Neural crest cell (in vitro differentiated cells): Measurements from ENCODE around the gene GAB2. TPM values are rescaled to one million over a fixed set of nuclear protein-coding genes. Genes with fewer than 3 reads are reported as not detected.
A peak's percentile ranks its signal among the peaks of the same experiment; 100 is the strongest.

ENCODE experiments used
- DNase-seq: peaks from one replicate; pipeline ENCODE4 v3.0.0; 2021; ENCODE audit warnings: low read depth, mixed read lengths, low spot score
- H3K27ac Mint-ChIP-seq: one replicate; pipeline ENCODE4 v1.8.0; 2021; ENCODE audit warnings: mild to moderate bottlenecking, mixed read lengths; ENCODE audit not compliant: unreplicated experiment
- H3K27me3 Mint-ChIP-seq: 2 replicates; pipeline ENCODE4 v1.8.0; 2021; ENCODE audit warnings: low read depth, mild to moderate bottlenecking, mixed read lengths
- H3K36me3 Mint-ChIP-seq: 2 replicates; pipeline ENCODE4 v1.8.0; 2021; ENCODE audit warnings: low read depth, mild to moderate bottlenecking, mixed read lengths
- H3K4me1 Mint-ChIP-seq: 2 replicates; pipeline ENCODE4 v1.8.0; 2021; ENCODE audit warnings: mixed read lengths
- H3K4me3 Mint-ChIP-seq: one replicate; pipeline ENCODE4 v1.8.0; 2021; ENCODE audit warnings: mild to moderate bottlenecking, mixed read lengths
- H3K9me3 Mint-ChIP-seq: 2 replicates; pipeline ENCODE4 v1.8.0; 2021; ENCODE audit warnings: mixed read lengths
- total RNA-seq: library from RNA; stranded (reverse); gene quantifications from 2 replicates; pipeline ENCODE4 v1.2.1, GENCODE V29; 2021
- TF ChIP-seq, protein P1 (sequence below): fragments of 200-600 bp; sonication (generic); conservative IDR thresholded peaks from 2 replicates; pipeline ENCODE4 v1.5.0; 2021; ENCODE audit warnings: antibody characterized with exemption, mild to moderate bottlenecking

Gene GAB2
- total RNA-seq, 1 donor from 2014 or later = 27.9 TPM

DNA sequence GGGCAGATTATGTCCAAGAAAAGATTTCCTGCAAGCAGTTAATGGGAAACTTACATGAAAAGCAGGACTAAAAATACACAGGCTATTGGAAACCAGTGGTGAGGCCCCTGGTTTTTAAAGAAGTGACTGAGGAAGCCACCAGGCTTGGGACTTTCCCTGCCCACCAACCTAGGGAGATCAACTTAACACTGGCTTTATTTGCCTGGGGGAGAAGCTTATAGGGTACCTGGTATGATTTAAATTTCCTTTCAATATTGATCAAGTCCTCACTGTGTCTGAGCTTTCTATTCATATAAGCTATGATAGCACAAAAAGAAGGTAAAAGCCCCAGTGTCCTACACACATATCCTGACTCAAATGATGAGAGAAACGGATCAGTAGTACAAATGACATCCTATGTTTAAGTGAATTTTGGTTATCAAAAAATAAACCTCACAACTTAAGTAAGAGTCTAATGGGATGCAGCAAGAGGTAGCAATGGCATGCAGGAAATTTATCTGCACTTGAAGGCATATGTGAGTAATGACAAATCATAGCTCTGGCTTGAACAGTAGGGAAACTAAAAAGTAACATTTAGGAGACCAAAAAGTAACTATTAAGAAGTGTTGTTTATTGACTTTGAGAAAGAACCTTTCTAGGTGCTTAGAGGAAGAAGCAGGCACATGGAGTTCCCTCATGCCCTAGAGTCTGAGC lies 85.3 kb downstream of the GAB2 start:
- Mint-ChIP-seq H3K36me3 (peaks cover 9% of the 10 kb centered on the region), H3K4me1 (peaks cover 35% of the 10 kb centered on the region), H3K4me3 (peak overlapping the region; percentile 58), H3K9me3 (peaks cover 5% of the 10 kb centered on the region), H3K27me3 (no peaks in the 10 kb centered on the region), H3K27ac (peak overlapping the region; percentile 85)
- TF ChIP-seq, protein P1, sequence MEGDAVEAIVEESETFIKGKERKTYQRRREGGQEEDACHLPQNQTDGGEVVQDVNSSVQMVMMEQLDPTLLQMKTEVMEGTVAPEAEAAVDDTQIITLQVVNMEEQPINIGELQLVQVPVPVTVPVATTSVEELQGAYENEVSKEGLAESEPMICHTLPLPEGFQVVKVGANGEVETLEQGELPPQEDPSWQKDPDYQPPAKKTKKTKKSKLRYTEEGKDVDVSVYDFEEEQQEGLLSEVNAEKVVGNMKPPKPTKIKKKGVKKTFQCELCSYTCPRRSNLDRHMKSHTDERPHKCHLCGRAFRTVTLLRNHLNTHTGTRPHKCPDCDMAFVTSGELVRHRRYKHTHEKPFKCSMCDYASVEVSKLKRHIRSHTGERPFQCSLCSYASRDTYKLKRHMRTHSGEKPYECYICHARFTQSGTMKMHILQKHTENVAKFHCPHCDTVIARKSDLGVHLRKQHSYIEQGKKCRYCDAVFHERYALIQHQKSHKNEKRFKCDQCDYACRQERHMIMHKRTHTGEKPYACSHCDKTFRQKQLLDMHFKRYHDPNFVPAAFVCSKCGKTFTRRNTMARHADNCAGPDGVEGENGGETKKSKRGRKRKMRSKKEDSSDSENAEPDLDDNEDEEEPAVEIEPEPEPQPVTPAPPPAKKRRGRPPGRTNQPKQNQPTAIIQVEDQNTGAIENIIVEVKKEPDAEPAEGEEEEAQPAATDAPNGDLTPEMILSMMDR = no peak
- no peak for DNase-seq

DNA sequence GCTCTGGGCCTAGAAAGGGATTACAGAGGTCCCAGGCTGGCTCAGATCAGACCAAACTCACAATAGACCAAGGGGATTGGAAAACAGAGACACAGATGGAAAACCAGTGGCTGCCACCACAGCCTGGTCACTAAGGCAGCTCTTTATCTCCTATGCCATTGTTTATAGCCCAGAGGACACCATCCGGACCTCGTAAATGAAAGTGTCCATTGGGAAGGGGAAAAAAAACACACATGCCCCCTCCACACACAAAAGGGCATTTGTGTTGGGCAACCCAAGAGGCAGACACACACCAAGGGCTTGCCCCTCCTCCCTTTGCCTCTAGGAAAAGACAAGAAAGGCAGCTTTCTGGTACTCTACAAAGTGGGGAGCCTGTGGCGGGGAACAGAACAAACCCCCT lies 85.9 kb downstream of the GAB2 start:
- H3K9me3 Mint-ChIP-seq = peaks cover 8% of the 10 kb centered on the region
- no peaks in the 10 kb centered on the region for H3K27me3 Mint-ChIP-seq
- peak overlapping the region; percentile 85 for H3K27ac Mint-ChIP-seq
- peaks cover 30% of the 10 kb centered on the region for H3K4me1 Mint-ChIP-seq
- H3K4me3 Mint-ChIP-seq = peak overlapping the region; percentile 58
- DNase-seq = peak; percentile 37
- TF ChIP-seq, protein P1 = no peak
- peaks cover 9% of the 10 kb centered on the region for H3K36me3 Mint-ChIP-seq

GRCh38 chr11:78330361-78330760 lies 87.3 kb downstream of the GAB2 start:
- Mint-ChIP-seq H3K4me3 (no peak overlapping the region), H3K4me1 (peaks cover 30% of the 10 kb centered on the region), H3K27me3 (no peaks in the 10 kb centered on the region), H3K27ac (no peak overlapping the region), H3K36me3 (peaks cover 4% of the 10 kb centered on the region), H3K9me3 (peaks cover 4% of the 10 kb centered on the region)
- DNase-seq = no peak
- TF ChIP-seq, protein P1 = no peak

- Mint-ChIP-seq H3K9me3 (peaks cover 4% of the 10 kb centered on the region), H3K27me3 (no peaks in the 10 kb centered on the region), H3K36me3 (peaks cover under 1% of the 10 kb centered on the region), H3K4me3 (no peak overlapping the region), H3K27ac (no peak overlapping the region), H3K4me1 (peaks cover 22% of the 10 kb centered on the region)
- TF ChIP-seq, protein P1 = no peak
- DNase-seq = no peak
Measured at GRCh38 chr11:78327945-78328344, 89.7 kb downstream of the GAB2 start.

- Mint-ChIP-seq H3K4me1 (peaks cover 6% of the 10 kb centered on the region), H3K27me3 (no peaks in the 10 kb centered on the region), H3K4me3 (no peak overlapping the region), H3K36me3 (peaks cover 5% of the 10 kb centered on the region), H3K9me3 (peaks cover 9% of the 10 kb centered on the region), H3K27ac (no peak overlapping the region)
- TF ChIP-seq, protein P1 = no peak
- DNase-seq = no peak
Measured at GRCh38 chr11:78325274-78325781, 92.3 kb downstream of the GAB2 start.
